NK-92 (cell line): ENCODE measurements around the gene PCSK2.

Experiments
- DNase-seq: peaks from one replicate; lab custom pipeline; 2025; ENCODE audit not compliant: unreplicated experiment; lab: John Stamatoyannopoulos, UW

Gene PCSK2

DNA sequence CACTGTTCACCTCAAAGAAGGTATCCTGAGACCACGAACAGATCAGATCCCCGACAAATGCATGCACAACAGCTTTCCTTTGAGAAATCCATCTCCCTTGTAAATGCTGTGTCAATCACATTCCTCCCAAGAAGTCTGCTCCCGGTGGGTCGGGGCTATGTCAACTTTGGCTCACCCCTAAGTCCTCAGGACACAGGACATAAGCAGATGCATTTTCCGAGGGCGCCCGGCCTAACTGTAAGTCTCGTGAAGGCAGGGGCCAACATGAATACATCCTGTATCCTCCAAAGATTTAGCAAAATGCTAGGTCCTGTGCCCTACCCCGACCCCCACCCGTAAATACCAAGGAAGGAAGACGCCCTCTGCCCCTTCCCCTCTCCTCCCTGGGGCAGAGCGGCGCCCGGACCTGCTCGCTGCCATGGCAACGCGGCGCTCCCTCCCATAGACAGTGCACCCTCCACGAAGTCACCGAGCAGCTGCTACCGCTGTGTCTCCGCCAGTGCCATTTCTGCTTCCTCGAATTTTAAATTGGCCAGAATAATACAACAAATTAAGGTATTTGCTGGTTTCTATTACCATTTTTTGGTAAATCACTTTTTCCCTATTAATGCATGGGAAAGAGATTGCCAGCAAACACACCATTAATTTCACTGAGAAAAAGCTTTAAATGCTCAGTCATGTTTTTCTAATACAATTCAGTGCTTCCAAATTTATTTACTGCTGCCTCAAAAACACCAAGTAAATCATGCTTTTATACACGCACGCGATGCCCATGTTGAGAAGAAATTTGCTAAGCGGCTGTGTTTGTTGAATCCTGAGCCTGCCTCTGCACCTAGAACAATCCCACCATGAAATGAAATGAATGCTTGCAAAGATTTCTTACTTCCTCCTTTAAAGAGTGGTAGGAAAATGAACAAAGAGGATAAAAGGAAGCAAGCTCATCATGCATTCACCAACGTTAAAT, 100.6 kb downstream of the PCSK2 start:
- DNase-seq = no peak

- DNase-seq = no peak
Measured at GRCh38 chr20:17334932-17335331, 108.1 kb downstream of the PCSK2 start.

DNA sequence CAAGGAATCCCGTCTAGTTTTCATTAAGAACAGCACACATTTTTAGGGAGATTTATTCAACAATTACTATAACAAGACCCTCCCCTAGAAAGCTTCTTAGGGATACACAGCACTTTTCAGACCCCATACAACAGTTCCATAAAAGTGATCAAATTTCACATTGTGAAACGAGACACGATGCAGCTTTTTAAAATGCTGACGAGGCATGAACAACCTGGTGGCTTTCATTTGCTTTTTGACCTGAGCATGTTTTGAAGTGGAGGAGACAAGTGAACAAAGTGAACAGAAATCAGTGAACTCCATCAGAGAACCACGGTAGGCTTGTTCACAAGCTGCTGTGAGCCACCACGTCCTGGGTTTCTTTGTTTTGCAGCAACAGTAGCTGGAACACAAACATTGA, 112.2 kb downstream of the PCSK2 start:
- no peak for DNase-seq

- no peak for DNase-seq
Measured at GRCh38 chr20:17343091-17343490, 116.3 kb downstream of the PCSK2 start.

- DNase-seq = no peak
Measured at GRCh38 chr20:17343656-17344452, 117.0 kb downstream of the PCSK2 start.

DNA sequence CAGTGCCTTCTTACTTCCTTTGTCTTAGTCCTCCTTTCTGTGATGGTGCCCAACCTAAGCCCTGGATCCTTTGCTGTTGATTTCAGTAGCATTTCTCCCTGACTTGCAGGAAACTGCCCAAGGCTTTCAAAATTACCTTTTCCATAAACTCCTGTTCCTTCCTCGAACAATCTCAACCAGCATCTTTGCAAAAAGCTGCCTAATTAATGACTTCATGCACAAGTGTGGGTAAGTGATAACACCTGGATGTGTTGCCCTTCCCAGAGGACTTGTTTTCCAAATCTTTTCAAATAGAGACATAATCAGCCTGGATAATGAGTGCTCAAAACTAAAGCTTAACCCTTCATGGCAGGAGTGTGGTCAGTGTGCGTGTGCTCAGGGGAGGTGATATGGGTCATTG, 118.0 kb downstream of the PCSK2 start:
- DNase-seq = no peak

- DNase-seq = no peak
Measured at GRCh38 chr20:17345321-17345720, 118.5 kb downstream of the PCSK2 start.

GRCh38 chr20:17350321-17350720, 123.5 kb downstream of the PCSK2 start:
- no peak for DNase-seq

DNA sequence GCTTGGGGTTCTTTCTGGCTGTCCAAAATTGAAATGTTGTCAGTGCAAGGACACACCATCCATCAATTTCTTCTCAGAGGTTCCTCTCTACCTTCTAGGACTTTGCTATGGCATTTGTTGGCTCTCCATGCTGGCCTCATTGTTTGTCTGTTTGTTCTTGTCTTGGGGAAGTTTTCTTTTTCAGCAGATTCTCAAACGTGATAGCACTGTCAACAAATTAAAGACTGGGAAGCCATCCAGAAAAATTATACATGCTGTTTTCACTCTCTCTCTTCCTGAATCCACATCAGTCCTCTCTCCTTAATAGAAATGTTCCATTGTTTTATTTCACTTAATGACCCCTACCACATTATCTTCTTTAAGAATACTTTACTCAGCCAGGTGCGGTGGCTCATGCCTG, 130.4 kb downstream of the PCSK2 start:
- no peak for DNase-seq

DNA sequence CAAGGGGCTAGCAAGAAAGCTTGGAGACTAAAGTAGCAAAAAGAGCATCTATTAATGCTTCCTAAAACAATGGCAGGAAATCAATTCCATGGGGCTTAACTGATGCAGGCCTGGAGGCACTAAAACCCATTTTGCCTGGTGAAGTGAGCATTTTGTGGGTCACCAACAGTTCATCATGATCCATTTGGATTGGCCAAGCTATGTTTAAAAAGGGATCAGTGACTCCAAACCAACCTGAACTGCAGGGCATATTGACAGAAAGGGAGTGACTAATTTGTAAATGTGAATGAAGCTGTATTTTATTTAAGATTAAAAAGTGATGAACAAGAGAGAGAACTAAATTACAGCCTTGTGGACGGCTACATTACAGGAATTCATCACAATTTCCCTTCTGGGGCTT, 132.0 kb downstream of the PCSK2 start:
- no peak for DNase-seq

GRCh38 chr20:17364681-17365080, 137.8 kb downstream of the PCSK2 start:
- DNase-seq = no peak

DNA sequence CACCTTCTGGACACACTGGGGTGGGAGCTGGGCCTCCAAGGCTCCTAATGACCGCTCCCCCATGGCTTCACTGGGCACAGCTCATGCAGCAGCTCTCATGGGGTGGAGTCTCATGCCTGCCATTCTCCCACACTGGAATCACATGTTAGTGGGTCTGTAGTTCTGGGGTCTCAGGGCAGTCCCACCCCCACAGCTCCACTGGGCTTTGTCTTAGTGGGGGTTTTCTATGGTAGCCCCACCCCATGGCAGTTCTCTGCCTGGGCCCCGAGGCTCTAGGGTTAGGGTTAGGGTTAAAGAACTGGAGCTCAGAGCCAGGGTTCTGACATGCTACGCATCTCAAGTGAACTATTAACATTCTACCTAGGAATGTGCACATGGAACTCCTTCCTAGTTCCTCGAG, 139.0 kb downstream of the PCSK2 start:
- DNase-seq = no peak

GRCh38 chr20:17369506-17369905, 142.7 kb downstream of the PCSK2 start:
- no peak for DNase-seq

- DNase-seq = no peak
Measured at GRCh38 chr20:17372806-17373440, 146.1 kb downstream of the PCSK2 start.

DNA sequence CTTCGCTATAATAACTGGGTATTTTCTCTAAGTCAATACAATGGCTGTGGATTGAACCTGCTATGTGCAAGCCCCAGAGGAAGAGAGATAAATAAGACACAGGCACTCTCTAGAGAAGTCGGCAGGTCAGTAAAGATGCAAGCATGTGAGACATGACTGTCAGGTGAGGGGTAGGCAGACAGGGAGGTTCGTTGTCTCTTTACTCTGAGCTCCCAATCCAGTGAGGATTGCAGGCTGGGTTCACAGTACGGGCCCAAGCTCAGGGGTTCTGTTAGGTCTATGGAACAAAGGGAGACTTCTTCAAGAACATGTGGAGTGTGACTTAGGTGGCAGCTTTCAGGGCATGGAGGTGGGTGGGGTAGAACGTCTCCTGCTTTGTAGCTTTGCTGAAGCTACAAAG, 147.2 kb downstream of the PCSK2 start:
- no peak for DNase-seq

- DNase-seq = no peak
Measured at GRCh38 chr20:17376031-17376430, 149.2 kb downstream of the PCSK2 start.

GRCh38 chr20:17377231-17377630, 150.4 kb downstream of the PCSK2 start:
- no peak for DNase-seq

DNA sequence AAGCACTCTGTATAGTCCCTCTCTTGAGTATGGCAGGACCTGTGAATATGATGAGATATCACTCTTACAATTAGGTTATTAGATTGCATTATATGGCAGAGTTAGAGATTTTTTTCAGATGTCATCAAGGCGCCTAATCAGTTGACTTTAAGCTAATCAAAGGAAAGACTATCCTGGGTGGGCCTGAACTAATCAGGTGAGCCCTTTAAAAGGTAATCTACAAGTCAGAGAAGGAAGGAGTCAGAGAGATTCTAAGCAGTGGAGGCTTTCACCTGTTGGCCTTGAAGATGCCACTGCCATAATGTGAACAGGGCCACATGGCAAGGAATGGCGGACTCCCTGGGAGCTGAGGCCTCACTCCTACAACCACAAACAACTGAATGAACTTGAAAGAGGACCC, 152.8 kb downstream of the PCSK2 start:
- DNase-seq = no peak

- DNase-seq = no peak
Measured at GRCh38 chr20:17380801-17381200, 154.0 kb downstream of the PCSK2 start.

DNA sequence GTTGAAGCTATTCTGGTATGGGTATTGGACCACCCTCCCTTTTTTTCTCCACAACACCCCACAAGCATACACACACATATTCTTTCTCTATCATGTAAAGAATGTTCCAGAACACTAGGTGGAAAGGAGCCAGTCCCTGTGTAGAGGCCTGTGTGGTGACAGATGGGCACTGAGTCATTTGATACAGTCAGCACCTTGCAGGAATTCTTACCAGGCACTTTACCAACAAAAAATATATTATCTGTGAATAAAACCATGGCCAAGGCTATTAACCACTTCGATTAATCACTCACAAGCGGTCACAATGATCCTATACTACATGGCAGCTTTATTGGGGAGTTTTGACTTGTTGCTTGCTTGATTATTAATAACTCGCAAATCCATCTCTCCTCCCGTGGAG, 154.9 kb downstream of the PCSK2 start:
- no peak for DNase-seq

- DNase-seq = no peak
Measured at GRCh38 chr20:17385798-17386197, 159.0 kb downstream of the PCSK2 start.

DNA sequence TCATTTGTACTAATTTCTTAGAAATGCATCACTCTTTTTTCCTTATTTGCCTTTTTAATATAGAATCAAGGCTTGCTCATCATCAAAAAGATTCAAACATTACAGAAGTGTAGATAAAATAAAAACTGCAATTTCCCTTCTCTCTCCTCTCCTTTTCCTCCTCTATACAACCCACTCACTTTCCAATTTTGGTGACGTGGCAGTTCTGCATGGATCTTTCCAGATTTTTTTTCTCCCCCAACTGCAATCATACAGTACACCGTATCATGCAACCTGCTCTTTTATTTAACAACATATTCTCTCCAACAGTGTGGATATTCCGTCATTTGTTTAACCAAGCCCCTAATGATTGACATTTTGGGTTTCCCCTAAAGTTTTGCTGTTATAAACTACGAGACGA, 163.8 kb downstream of the PCSK2 start:
- DNase-seq = no peak
